ENCODE data around the gene C1orf210.
A peak's percentile ranks its signal among the peaks of the same experiment; 100 is the strongest.

Gene C1orf210

GRCh38 chr1:43274125-43274803 lies 11.1 kb downstream of the C1orf210 start:
- peak in 1 of 2 donors; percentile 9 for DNase-seq (ENCODE audit: low read depth in 2 of 2)

- no peak for DNase-seq (ENCODE audit: low read depth in 2 of 2)
Observed at GRCh38 chr1:43273708-43274107, 11.7 kb downstream of the C1orf210 start.

DNA sequence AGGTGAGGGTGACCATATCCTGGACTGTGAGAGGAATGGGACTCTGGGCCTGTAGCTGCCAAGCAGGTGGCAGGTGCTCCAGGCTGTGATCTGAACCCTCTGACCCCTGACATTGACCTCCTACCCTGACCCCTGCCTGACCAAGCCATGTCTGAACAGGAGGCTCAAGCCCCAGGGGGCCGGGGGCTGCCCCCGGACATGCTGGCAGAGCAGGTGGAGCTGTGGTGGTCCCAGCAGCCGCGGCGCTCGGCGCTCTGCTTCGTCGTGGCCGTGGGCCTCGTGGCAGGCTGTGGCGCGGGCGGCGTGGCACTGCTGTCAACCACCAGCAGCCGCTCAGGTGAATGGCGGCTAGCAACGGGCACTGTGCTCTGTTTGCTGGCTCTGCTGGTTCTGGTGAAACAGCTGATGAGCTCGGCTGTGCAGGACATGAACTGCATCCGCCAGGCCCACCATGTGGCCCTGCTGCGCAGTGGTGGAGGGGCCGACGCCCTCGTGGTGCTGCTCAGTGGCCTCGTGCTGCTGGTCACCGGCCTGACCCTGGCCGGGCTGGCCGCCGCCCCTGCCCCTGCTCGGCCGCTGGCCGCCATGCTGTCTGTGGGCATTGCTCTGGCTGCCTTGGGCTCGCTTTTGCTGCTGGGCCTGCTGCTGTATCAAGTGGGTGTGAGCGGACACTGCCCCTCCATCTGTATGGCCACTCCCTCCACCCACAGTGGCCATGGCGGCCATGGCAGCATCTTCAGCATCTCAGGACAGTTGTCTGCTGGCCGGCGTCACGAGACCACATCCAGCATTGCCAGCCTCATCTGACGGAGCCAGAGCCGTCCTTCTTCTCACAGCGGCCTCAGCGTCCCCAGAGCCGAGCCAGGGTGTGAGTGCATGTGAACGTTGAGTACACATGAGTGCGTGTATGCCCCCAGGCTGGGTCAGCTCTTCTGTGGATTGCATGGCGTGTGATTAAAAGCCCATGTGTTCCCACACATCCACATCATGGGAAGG lies 12.5 kb downstream of the C1orf210 start:
- DNase-seq (ENCODE audit: low read depth in 2 of 2): no peak

- no peak for DNase-seq (ENCODE audit: low read depth in 2 of 2)
Observed at GRCh38 chr1:43272161-43272560, 13.2 kb downstream of the C1orf210 start.

GRCh38 chr1:43271186-43272118 lies 13.9 kb downstream of the C1orf210 start:
- DNase-seq (ENCODE audit: low read depth in 2 of 2): no peak

- no peak for DNase-seq (ENCODE audit: low read depth in 2 of 2)
Observed at GRCh38 chr1:43270421-43271095, 14.8 kb downstream of the C1orf210 start.

DNA sequence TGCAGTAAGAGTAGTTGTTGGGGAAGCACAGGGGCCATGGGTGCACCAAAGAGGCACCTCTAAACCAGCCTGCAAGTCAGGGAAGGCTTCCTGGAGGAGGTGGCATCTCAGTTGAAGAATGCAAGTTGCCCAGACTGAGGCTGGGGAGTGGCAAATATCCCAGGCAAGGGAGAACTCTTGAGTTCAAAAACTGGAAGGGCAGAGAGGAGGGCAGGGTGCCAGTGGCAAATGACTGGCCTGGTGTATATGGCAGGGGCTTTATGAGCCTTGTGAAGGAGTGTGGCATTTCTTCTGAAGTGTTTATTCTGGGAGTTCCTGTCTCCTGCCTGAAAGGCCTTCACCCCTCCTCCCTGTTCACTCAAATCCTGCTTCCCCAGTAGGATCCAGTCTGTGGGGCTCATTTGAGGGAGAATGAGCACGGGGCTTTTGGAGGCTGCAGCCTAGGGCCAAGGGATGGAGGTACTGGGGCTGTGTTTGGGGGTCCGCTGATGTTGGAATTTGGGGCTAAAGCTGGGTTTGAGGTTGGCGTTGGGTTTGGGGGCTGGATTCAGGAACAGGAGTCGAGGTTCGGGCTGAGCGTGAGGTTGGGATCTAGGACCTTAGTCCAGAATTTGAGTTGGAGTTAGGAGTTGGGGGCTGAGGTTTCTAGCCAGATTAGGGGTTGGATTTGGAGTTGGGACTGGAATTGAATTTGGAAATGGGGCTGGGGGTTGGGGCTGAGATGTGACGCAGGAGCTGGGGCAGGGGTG lies 15.6 kb downstream of the C1orf210 start, which contains the start of gene TMEM125:
TMEM125 (plus strand) TSS at position 357 of the 749 bp plus-strand sequence. CDS start 2,740 bp downstream, outside the sequence.
- no peak for DNase-seq (ENCODE audit: low read depth in 2 of 2)

GRCh38 chr1:43267818-43268425 lies 17.5 kb downstream of the C1orf210 start:
- DNase-seq (ENCODE audit: low read depth in 2 of 2): no peak

- DNase-seq (ENCODE audit: low read depth in 2 of 2): no peak
Observed at GRCh38 chr1:43267291-43267805, 18.0 kb downstream of the C1orf210 start.

- no peak for DNase-seq (ENCODE audit: low read depth in 2 of 2)
Observed at GRCh38 chr1:43266881-43267280, 18.5 kb downstream of the C1orf210 start.

DNA sequence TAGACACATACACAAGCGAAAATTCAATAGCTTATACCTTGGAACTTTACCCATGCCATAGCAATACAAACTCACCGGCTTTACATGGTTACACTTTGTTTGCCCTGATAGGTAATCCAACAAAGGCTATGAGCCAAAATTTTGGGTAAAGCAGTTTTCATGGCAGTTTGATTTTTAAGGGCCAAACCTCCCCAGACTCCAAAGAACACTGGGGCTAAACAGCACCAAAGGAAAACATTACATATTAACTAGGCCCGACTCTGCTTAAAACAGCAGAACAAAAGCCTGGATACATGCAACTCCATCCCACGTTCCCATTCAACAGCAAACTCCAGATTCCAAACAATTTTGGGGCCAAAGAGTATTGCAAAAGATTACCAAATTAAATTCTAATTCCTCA lies 19.9 kb downstream of the C1orf210 start:
- DNase-seq (ENCODE audit: low read depth in 2 of 2): no peak

GRCh38 chr1:43258370-43258769 lies 27.0 kb downstream of the C1orf210 start:
- no peak for DNase-seq (ENCODE audit: low read depth in 2 of 2)

DNA sequence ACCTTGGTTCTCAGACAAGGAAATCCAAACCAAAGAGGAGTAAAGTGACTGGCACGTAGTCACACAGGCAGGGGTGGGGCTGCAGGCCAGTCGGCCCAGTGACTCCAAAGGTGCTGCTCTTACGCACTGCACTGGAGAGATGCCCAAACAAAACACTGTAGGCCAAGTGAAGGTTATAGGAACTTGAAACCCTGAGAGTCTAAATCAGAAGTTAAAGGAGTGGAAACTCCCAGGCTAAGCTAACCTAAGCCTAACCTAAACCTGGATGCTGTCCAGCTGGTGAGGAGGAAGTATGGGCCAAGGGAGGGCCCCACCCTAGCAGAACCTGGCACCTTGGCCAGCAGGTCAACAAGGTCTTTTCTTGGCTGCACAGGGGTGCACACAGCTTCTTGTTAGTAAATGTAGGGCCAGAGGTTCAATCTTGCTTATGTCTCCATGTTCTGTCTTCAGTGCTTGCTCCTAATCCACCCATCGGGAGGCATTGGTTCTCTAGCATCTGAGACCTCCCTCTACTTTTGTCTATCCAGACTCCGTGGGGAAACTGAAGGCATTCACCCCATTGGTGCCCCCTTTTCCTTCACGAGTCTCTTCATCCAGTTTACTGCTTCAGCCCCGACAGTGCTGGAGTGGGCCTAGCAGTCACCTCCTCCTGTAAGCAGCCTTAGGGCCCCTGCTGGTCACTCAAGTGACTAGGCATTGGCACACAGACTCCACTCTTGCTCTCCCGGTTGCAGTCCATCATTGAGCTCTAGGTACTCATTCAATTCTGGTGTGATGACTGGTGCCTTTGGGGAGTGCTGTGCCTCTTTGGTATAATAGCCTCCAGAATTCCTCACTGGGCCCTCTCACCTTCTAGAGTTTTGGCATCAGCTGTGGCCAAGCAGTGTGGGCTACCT lies 28.5 kb downstream of the C1orf210 start:
- DNase-seq (ENCODE audit: low read depth in 2 of 2): no peak

DNA sequence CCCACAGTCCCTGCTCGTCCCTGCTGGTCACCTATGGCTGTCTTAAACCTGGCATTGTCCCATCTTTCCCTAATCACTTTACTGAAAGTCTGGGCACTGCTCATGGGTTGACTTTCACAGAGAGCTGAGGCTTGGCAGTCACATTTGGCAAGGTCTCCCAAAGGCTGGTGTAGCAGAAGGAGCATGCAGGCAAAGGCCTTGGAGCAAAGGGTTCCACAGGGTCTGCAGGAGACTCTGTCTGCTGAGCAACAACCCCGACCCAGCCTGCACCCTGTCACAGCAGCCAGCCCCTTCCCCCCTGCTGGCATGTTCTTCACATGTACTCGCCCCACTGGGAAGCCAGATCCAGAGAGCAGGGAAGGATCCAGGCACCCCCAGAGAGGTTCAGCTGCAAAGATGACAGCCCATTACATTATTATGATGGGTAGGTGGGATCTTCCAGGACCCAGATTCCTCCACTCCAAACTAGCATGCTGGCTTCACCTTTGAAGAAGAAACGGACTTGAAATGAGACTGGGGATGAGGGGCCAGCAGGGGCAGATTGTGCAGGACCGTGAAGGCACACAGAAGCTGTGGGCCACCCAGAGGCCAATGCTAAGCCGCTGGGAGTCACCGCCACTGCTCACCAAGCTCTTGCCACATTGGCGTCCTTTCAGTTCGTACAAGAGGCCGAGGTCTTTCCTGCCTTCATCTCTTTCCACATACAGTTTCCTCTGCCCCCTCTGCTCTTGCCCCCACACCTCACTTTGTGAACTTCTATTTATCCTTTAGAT lies 29.8 kb downstream of the C1orf210 start:
- DNase-seq (ENCODE audit: low read depth in 2 of 2): no peak

DNA sequence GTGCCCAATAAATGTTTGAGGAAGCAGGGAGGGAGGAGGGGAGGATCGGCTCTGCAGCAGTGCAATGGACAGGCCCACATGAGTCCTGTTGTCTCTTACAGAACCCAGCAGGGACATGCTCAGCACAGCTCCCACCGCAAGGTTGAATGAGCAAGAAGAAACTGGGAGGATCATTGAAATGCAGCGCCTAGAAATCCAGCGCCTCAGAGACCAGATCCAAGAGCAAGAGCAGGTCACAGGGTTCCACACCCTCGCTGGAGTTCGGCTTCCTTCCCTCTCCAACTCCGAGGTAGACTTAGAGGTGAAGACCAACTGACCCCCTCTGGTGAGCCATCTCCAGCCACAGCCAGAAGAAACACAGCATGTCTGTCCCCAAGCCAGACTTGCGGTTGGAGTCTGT lies 31.5 kb downstream of the C1orf210 start:
- no peak for DNase-seq (ENCODE audit: low read depth in 2 of 2)

DNA sequence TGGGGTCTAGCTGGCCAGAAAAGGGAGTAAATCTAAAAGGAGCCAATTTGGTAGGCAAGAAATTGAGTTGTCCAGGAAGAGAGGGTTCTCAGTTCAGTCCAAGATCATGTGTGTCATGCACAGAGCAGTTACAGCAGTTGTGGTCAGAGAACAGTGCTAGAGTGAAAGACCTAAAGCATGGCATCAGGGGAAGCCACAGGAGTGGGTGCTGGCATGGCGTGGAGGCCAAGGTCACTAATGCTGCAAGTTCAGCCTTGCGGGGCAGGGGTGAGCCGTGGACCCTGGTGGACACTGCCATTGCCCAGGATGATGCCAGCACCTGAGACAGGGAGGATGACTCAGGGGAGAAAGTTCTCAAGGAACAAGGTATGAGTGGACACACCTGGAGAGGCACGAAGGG lies 32.2 kb downstream of the C1orf210 start:
- DNase-seq (ENCODE audit: low read depth in 2 of 2): no peak

DNA sequence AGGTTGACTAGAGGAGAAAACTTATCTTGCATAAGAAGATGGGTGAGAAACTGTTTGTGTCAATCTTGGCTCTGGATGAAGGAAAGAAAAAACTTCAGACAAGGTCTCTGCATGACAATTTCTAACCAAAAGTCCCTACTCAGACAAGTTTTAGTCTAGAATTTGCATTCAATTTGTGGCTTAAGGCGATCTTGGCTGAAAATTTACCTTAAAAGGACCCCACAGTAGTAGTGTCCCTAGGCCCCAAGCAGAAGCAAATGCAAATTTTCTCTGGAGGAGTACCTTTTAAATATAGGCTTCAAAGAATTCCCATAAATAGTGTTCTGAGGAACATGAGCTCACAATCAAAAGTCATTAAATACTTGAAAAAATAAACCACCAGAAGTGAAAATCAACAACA lies 33.2 kb downstream of the C1orf210 start:
- DNase-seq (ENCODE audit: low read depth in 2 of 2): no peak

DNA sequence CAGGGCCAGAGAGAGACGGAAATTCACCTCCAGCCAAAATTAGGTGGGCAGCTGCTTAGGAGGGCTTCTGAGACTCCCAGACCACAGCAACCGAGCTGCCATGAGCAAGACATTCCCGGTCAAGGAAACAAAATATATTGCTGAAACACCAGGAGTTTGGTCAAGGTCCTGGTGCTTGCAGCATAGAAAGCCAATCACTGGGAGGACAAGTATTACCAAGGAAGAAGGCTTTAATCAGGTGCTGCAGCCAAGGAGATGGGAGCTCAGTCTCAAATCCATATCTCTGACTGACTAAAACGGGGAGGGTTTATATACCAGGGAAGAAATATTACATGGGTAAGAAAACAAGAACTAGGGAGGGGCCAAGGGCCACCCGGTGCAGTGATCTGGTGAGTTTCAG lies 34.4 kb downstream of the C1orf210 start:
- DNase-seq (ENCODE audit: low read depth in 2 of 2): no peak
